Liver (tissue), 9 donors: Measurements from ENCODE around the gene GCDH. TPM values are rescaled to one million over a fixed set of nuclear protein-coding genes. Genes with fewer than 3 reads are reported as not detected.
A peak's percentile ranks its signal among the peaks of the same experiment; 100 is the strongest.

Source experiments
- DNase-seq: peaks from one replicate; pipeline ENCODE4 v3.0.0-alpha.2; 2017; ENCODE audit warnings: low spot score
- H3K27ac ChIP-seq, 2 donors: one replicate each; pipeline ENCODE4 v1.7.0; 2013; ENCODE audit warnings: inconsistent platforms in 2 of 2, low read length in 2 of 2, control low read depth in 1 of 2, low read depth in 1 of 2, mild to moderate bottlenecking in 1 of 2
- H3K27me3 ChIP-seq, 4 donors: one replicate each; pipeline versions ENCODE4 v1.6.1 to v1.7.0; 2013; ENCODE audit warnings: low read length in 3 of 4, inconsistent platforms in 1 of 4, mild to moderate bottlenecking in 1 of 4, moderate library complexity in 1 of 4; ENCODE audit not compliant: control insufficient read depth in 4 of 4, insufficient read depth in 4 of 4
- H3K36me3 ChIP-seq, 4 donors: one replicate each; pipeline versions ENCODE4 v1.6.1 to v1.7.0; 2013; ENCODE audit warnings: low read length in 3 of 4, mild to moderate bottlenecking in 3 of 4, low read depth in 1 of 4, moderate library complexity in 1 of 4; ENCODE audit not compliant: control insufficient read depth in 4 of 4, insufficient read depth in 3 of 4
- H3K4me1 ChIP-seq, 4 donors: one replicate each; pipeline versions ENCODE4 v1.6.1 to v1.7.0; 2013; ENCODE audit warnings: low read length in 3 of 4, mild to moderate bottlenecking in 3 of 4, moderate library complexity in 1 of 4; ENCODE audit not compliant: control insufficient read depth in 4 of 4, insufficient read depth in 4 of 4
- H3K4me3 ChIP-seq, 3 donors: one replicate each; pipeline versions ENCODE4 v1.6.1 to v1.7.0; 2013; ENCODE audit warnings: low read length in 3 of 3, control low read depth in 1 of 3, low read depth in 1 of 3, mild to moderate bottlenecking in 1 of 3
- H3K9ac ChIP-seq, 2 donors: one replicate each; pipeline ENCODE4 v1.7.0; 2013; ENCODE audit warnings: low read length in 2 of 2, mild to moderate bottlenecking in 2 of 2, moderate library complexity in 2 of 2, control low read depth in 1 of 2, low read depth in 1 of 2
- H3K9me3 ChIP-seq, 4 donors: one replicate each; pipeline versions ENCODE4 v1.6.1 to v1.7.0; 2013; ENCODE audit warnings: low read length in 3 of 4; ENCODE audit not compliant: control insufficient read depth in 4 of 4
- ATF3 ChIP-seq: IDR thresholded peaks from 2 replicates; pipeline ENCODE4 v1.6.1; 2016; ENCODE audit warnings: antibody characterized with exemption
- CTCF ChIP-seq: fragments of 150-350 bp; IDR thresholded peaks from 2 replicates; pipeline ENCODE4 v1.5.1; 2017; ENCODE audit warnings: improper control_type of control experiment, low read depth, low read length; ENCODE audit not compliant: missing input control
- EGR1 ChIP-seq, 2 donors: IDR thresholded peaks; 2 replicates each; pipeline ENCODE4 v1.6.1; 2016 to 2018; ENCODE audit warnings: antibody characterized with exemption in 2 of 2, low read depth in 2 of 2
- FOXA1 ChIP-seq: IDR thresholded peaks from 2 replicates; pipeline ENCODE4 v1.6.1; 2016; ENCODE audit warnings: antibody characterized with exemption
- FOXA2 ChIP-seq: IDR thresholded peaks from 2 replicates; pipeline ENCODE4 v1.6.1; 2016; ENCODE audit warnings: antibody characterized with exemption
- GABPA ChIP-seq, 2 donors: IDR thresholded peaks in 1 of 2; conservative IDR thresholded peaks in 1 of 2; 2 replicates each; pipeline ENCODE4 v1.6.1; 2016; ENCODE audit warnings: antibody characterized with exemption in 2 of 2, mild to moderate bottlenecking in 1 of 2, moderate library complexity in 1 of 2
- HNF4A ChIP-seq, 2 donors: conservative IDR thresholded peaks; 2 replicates each; pipeline ENCODE4 v1.6.1; 2016; ENCODE audit warnings: antibody characterized with exemption in 2 of 2, mild to moderate bottlenecking in 2 of 2
- HNF4G ChIP-seq: IDR thresholded peaks from 2 replicates; pipeline ENCODE4 v1.6.1; 2016; ENCODE audit warnings: antibody characterized with exemption
- JUND ChIP-seq, 2 donors: IDR thresholded peaks; 2 replicates each; pipeline ENCODE4 v1.6.1; 2016; ENCODE audit warnings: antibody characterized with exemption in 2 of 2
- MAX ChIP-seq: IDR thresholded peaks from 2 replicates; pipeline ENCODE4 v1.6.1; 2016; ENCODE audit warnings: antibody characterized with exemption
- NR2F2 ChIP-seq: IDR thresholded peaks from 2 replicates; pipeline ENCODE4 v1.6.1; 2016; ENCODE audit warnings: antibody characterized with exemption
- RAD21 ChIP-seq, 2 donors: IDR thresholded peaks; 2 replicates each; pipeline ENCODE4 v1.6.1; 2016; ENCODE audit warnings: antibody characterized with exemption in 2 of 2, mild to moderate bottlenecking in 2 of 2
- REST ChIP-seq: IDR thresholded peaks from 2 replicates; pipeline ENCODE4 v1.6.1; 2016; ENCODE audit warnings: antibody characterized with exemption, mild to moderate bottlenecking
- RXRA ChIP-seq, 2 donors: IDR thresholded peaks; 2 replicates each; pipeline ENCODE4 v1.6.1; 2017 to 2018; ENCODE audit warnings: antibody characterized with exemption in 2 of 2, mild to moderate bottlenecking in 1 of 2
- SP1 ChIP-seq: IDR thresholded peaks from 2 replicates; pipeline ENCODE4 v1.6.1; 2018; ENCODE audit warnings: antibody characterized with exemption, mild to moderate bottlenecking
- TAF1 ChIP-seq: conservative IDR thresholded peaks from 2 replicates; pipeline ENCODE4 v1.6.1; 2016; ENCODE audit warnings: antibody characterized with exemption, mild to moderate bottlenecking
- YY1 ChIP-seq: IDR thresholded peaks from 2 replicates; pipeline ENCODE4 v1.6.1; 2016; ENCODE audit warnings: antibody characterized with exemption, mild to moderate bottlenecking
- ZBTB33 ChIP-seq: IDR thresholded peaks from 2 replicates; pipeline ENCODE4 v1.6.1; 2016; ENCODE audit warnings: antibody characterized with exemption
- WGBS: extraction: QIAGEN DNeasy Blood & Tissue Kit; methylation state at CpG from one replicate; pipeline ENCODE4 v1.1.7; 2013; 5-methylcytosine and 5-hydroxymethylcytosine counted together
- polyA plus RNA-seq, 2 donors: library from polyadenylated mRNA; stranded (reverse) in 1 of 2; unstranded in 1 of 2; fragments of 200-250 nt in 1 of 2; fragments of >200 nt in 1 of 2; fragmentation: Nextera tagmentation in 1 of 2; extraction: Ambion mirVana in 1 of 2; gene quantifications; one replicate each; pipeline versions ENCODE4 v1.2.1 to v1.2.3, GENCODE V29; 2013 to 2015
- total RNA-seq, 2 donors: library from RNA; depleted of rRNA; stranded (reverse); fragments of >200 nt; gene quantifications; one replicate each; pipeline ENCODE4 v1.2.3, GENCODE V29; 2014
- donor health status: healthy.
- donor health status: healthy.
- donor health status: healthy.
- donor health status: healthy.
- donor health status: healthy.

The GCDH gene
- total and polyA plus RNA-seq, 4 donors = 65.8 to 118 (median 78.1) TPM

- Histone ChIP-seq H3K4me1 (peaks cover 4 to 38% (median 22%) of the 10 kb centered on the region in 4 donors), H3K27ac (peak within 1 kb of the TSS; percentile 67 to 85), H3K4me3 (peak within 1 kb of the TSS; percentile 67 to 92 (median 77)), H3K27me3 (no peaks in the 10 kb centered on the region), H3K36me3 (peaks cover 18 to 54% (median 50%) of the 10 kb centered on the region in 4 donors), H3K9ac (peak within 1 kb of the TSS; percentile 36 to 91), H3K9me3 (no peaks in the 10 kb centered on the region)
- no peak for TF ChIP-seq ZBTB33
- peak in 1 of 2 donors; percentile 88 for TF ChIP-seq GABPA (IDR thresholded peaks at IDR 0.05 in 1 of 2, conservative IDR thresholded peaks at IDR 0.05 in 1 of 2)
- TF ChIP-seq RAD21 (IDR thresholded peaks at IDR 0.05) = no peak
- peak in 1 of 2 donors; percentile 25 for TF ChIP-seq JUND (IDR thresholded peaks at IDR 0.05)
- TF ChIP-seq HNF4A (conservative IDR thresholded peaks at IDR 0.05) = no peak
- TF ChIP-seq RXRA (IDR thresholded peaks at IDR 0.05) = no peak
- TF ChIP-seq FOXA2 = no peak
- TF ChIP-seq HNF4G = no peak
- TF ChIP-seq EGR1 (IDR thresholded peaks at IDR 0.05; ENCODE audit: low read depth in 2 of 2) = no peak
- TF ChIP-seq SP1 = no peak
- peak; percentile 57 for TF ChIP-seq MAX
- no peak for TF ChIP-seq TAF1
- TF ChIP-seq NR2F2 = no peak
- no peak for TF ChIP-seq REST
- no peak for TF ChIP-seq ATF3
- TF ChIP-seq FOXA1 = no peak
- TF ChIP-seq CTCF = no peak
- peak; percentile 95 for TF ChIP-seq YY1
- under 1% methylated on average over 62 of the region's 62 CpGs for WGBS
- peak; percentile 98 for DNase-seq
Observed at GRCh38 chr19:12945479-12946091, 54.6 kb downstream of the GCDH start, which contains the start of gene RAD23A. Gene RAD23A (plus strand): TSS chr19:12945862. CDS start chr19:12945949, 87 bp downstream.
